HG03108 (cell line): ENCODE data around the gene PRSS33.

ENCODE experiments used
- ATAC-seq: cut with Tn5 transposase; IDR thresholded peaks from one replicate; pipeline ENCODE4 v1.9.1; 2021; ENCODE audit warnings: moderate library complexity; ENCODE audit not compliant: unreplicated experiment

Gene PRSS33

GRCh38 chr16:2744711-2745110 lies 42.6 kb downstream of the PRSS33 start:
- no peak for ATAC-seq

DNA sequence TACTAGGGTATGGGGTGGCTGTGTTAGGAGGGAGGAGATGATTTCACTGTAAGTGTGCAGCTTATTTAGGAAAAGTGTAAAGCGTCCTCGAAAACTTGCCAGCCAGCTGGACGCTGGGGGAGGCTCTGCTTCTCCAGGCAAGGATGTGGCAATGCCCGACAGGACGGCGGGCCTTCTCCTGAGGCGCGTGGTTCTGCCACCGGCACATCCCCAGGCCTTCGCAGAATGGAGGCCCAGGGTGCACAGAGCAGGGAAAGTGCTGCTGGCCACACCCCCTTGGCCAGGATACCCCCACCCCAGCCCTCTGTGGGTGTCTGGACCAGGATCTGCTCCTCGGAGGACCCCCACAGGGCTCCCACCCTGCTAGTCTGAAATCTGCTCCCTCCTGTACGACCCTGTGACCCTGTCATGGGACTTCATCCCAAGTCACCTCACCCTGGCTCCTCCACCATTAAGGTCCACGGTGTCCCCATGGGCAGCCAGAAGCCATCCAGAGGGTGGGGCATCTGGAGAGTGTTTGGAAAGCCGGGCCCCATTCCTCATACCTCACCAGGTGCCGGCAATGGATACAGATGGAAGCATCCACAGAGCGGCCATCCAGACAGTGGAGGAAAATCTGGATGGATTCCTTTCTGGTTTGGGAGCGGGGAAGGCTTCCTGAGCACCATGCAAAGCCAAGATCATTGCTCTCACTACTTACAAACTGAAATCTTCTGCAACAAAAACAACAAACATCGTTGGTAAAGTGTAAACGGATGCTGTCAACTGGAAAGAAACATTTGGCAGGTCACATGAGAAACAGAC lies 44.2 kb downstream of the PRSS33 start:
- no peak for ATAC-seq

- no peak for ATAC-seq
Measured at GRCh38 chr16:2742323-2743006, 44.9 kb downstream of the PRSS33 start.

DNA sequence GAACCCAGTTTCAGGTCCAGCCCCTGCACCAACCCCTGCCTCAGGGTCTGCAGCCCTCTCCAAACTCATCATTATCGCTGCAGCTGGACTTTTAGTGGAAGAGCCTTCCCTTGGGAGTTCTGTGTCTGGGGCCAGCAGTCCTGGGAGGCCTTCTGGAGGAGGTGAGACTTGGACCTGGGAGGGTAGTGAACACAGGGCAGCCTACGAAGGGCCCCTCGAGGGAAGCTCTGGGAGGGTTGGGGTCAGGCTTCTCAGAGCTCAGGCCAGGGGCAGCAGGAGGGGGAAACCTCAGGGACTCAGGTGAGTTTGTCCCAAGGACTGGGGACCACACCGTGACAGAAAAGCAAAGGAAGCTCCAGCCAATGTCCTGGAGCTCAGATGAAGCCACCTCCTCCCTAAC lies 46.2 kb downstream of the PRSS33 start:
- ATAC-seq: no peak

- ATAC-seq: no peak
Measured at GRCh38 chr16:2740476-2740875, 46.9 kb downstream of the PRSS33 start.

- ATAC-seq: no peak
Measured at GRCh38 chr16:2739625-2740430, 47.5 kb downstream of the PRSS33 start.

- ATAC-seq: no peak
Measured at GRCh38 chr16:2738615-2739014, 48.7 kb downstream of the PRSS33 start.

- no peak for ATAC-seq
Measured at GRCh38 chr16:2737895-2738418, 49.4 kb downstream of the PRSS33 start.

GRCh38 chr16:2737238-2737605 lies 50.1 kb downstream of the PRSS33 start:
- ATAC-seq: no peak

DNA sequence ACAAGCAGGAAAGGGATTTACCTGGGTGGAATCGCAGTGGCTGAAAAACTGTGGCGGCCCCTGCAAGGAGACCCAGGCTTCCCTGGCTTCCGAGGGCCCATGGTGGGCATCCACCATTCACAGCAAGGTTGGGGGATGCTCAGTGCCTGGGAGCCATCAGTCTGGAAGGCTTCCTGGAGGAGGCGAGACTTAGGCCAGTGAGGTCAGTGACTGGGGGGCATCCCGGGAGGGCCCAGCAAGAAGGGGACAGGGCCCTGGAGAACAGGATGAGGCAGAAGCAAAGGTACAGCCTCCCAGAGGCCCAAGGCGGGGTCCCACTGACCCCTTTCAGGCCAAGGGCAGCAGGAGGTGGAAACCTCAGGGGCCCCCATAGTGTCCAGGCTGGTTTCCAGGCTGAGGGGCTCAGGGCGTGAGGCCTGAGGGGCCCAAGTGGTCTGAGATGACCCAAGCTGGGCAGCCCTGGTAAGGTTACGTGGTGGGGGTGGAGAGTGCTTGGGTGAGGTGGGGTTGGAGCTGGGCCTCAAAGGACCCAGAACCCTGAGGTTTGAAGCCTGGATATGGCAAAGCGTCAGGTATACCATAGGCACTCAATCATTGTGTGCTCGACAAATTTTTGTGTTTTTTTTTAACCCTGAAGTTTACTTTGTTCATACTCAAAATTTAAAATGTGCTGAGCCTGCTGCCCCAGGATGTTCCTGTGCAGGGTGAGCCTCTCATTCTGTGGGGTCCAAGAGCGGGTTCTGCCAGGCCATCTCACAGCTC lies 50.7 kb downstream of the PRSS33 start:
- ATAC-seq: no peak

DNA sequence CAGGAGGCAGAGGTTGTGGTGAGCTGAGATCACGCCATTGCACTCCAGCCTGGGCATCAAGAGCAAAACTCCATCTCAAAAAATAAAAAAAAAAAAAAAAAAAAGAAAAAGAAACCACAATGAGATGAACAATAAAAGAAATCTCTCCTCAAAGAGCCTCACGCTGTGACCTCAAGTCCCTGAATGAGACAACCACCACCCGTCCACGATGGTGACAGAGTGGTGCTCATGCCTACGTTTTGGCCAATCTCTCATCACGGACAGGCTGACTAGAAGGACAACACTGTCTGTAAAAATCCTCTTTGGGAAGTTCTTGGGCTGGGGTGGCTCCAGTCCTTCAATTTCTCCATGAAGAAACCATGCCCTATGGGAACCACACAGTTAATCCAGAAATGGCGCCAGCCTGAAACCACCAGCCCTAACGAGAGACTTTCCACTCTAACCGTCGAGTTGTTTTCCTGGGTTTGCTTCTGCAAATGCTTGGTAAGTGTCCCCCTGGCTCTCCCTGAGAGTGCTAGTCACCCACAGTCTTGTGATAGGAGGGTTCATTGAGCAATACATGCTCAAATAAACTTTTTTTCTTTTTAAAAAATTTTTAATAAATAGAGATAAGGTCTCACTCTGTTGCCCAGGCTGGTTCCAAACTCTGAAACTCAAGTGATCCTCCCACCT lies 52.4 kb downstream of the PRSS33 start:
- ATAC-seq: no peak
